IgD-negative memory B cell (primary cell): ENCODE measurements around the gene ZEB1. TPM values are rescaled to one million over a fixed set of nuclear protein-coding genes. Genes with fewer than 3 reads are reported as not detected.
"Not testable (repeated sequence)": the region's sequence is repeated elsewhere in the genome, so short reads cannot be mapped to it uniquely, and the experiment has no call there.

Experiments used
- H3K27ac Mint-ChIP-seq, 3 donors: one replicate each; pipeline ENCODE4 v1.8.0; 2020 to 2022; ENCODE audit warnings: mild to moderate bottlenecking in 3 of 3, mixed read lengths in 3 of 3, moderate library complexity in 1 of 3
- H3K27me3 Mint-ChIP-seq: one replicate; pipeline ENCODE4 v1.8.0; 2021; ENCODE audit warnings: mixed read lengths
- H3K36me3 Mint-ChIP-seq: one replicate; pipeline ENCODE4 v1.8.0; 2020; ENCODE audit warnings: mild to moderate bottlenecking, mixed read lengths
- H3K4me1 Mint-ChIP-seq, 3 donors: one replicate each; pipeline ENCODE4 v1.8.0; 2020 to 2022; ENCODE audit warnings: mixed read lengths in 3 of 3, mild to moderate bottlenecking in 1 of 3
- H3K4me3 Mint-ChIP-seq, 4 donors: one replicate each; pipeline ENCODE4 v1.8.0; 2020 to 2022; ENCODE audit warnings: mild to moderate bottlenecking in 4 of 4, mixed read lengths in 4 of 4, moderate library complexity in 3 of 4
- H3K9me3 Mint-ChIP-seq, 3 donors: one replicate each; pipeline ENCODE4 v1.8.0; 2020 to 2021; ENCODE audit warnings: mixed read lengths in 3 of 3, mild to moderate bottlenecking in 1 of 3
- polyA plus RNA-seq: library from polyadenylated mRNA; unstranded; fragments of 300-500 nt; fragmentation: Illumina TruSeq; gene quantifications from one replicate; pipeline ENCODE4 v1.2.3, GENCODE V29; 2021

ZEB1 gene
- polyA plus RNA-seq, 1 donor from 2014 or later: 32.2 TPM

GRCh38 chr10:31404640-31405039 lies 85.6 kb downstream of the ZEB1 start:
- Mint-ChIP-seq H3K27ac (no peak overlapping the region), H3K9me3 (peaks cover 0 to 4% (median 2%) of the 10 kb centered on the region in 3 donors), H3K4me3 (peak overlapping the region in 1 of 4 donors; percentile 20), H3K27me3 (no peaks in the 10 kb centered on the region), H3K36me3 (peaks cover 3% of the 10 kb centered on the region), H3K4me1 (peaks cover 6 to 23% (median 11%) of the 10 kb centered on the region in 3 donors)

GRCh38 chr10:31405829-31406228 lies 86.8 kb downstream of the ZEB1 start:
- not testable (repeated sequence) for H3K9me3 Mint-ChIP-seq, H3K27me3 Mint-ChIP-seq, H3K36me3 Mint-ChIP-seq, H3K27ac Mint-ChIP-seq
- H3K4me3 Mint-ChIP-seq: peak overlapping the region in 1 of 4 donors; percentile 28
- peaks cover 6 to 20% (median 8%) of the 10 kb centered on the region in 3 donors for H3K4me1 Mint-ChIP-seq

GRCh38 chr10:31412397-31412796 lies 93.4 kb downstream of the ZEB1 start:
- Mint-ChIP-seq H3K9me3 (peaks cover 0 to 11% (median 1%) of the 10 kb centered on the region in 3 donors), H3K36me3 (peaks cover 10% of the 10 kb centered on the region), H3K4me3 (peak overlapping the region in 1 of 4 donors; percentile 49), H3K4me1 (peaks cover 19 to 27% (median 24%) of the 10 kb centered on the region in 3 donors)
- not testable (repeated sequence) for H3K27me3 Mint-ChIP-seq, H3K27ac Mint-ChIP-seq

- Mint-ChIP-seq H3K27me3 (no peaks in the 10 kb centered on the region), H3K36me3 (peaks cover 10% of the 10 kb centered on the region), H3K9me3 (peaks cover 0 to 11% (median 1%) of the 10 kb centered on the region in 3 donors), H3K4me1 (peaks cover 25 to 33% (median 27%) of the 10 kb centered on the region in 3 donors), H3K4me3 (no peak overlapping the region), H3K27ac (peak overlapping the region in 1 of 3 donors; percentile 1)
Measured at GRCh38 chr10:31413325-31413724, 94.3 kb downstream of the ZEB1 start.

GRCh38 chr10:31418481-31418880 lies 99.5 kb downstream of the ZEB1 start:
- H3K4me1 Mint-ChIP-seq: peaks cover 33 to 62% (median 52%) of the 10 kb centered on the region in 3 donors
- no peaks in the 10 kb centered on the region for H3K9me3 Mint-ChIP-seq
- no peak overlapping the region for H3K4me3 Mint-ChIP-seq
- H3K27me3 Mint-ChIP-seq: no peaks in the 10 kb centered on the region
- peaks cover 5% of the 10 kb centered on the region for H3K36me3 Mint-ChIP-seq
- H3K27ac Mint-ChIP-seq: peak overlapping the region in 1 of 3 donors; percentile 31

- Mint-ChIP-seq H3K27me3 (no peaks in the 10 kb centered on the region), H3K9me3 (no peaks in the 10 kb centered on the region), H3K27ac (peak overlapping the region in 1 of 3 donors; percentile 31), H3K4me1 (peaks cover 31 to 64% (median 53%) of the 10 kb centered on the region in 3 donors), H3K36me3 (peaks cover 5% of the 10 kb centered on the region), H3K4me3 (no peak overlapping the region)
Measured at GRCh38 chr10:31419394-31420063, 100.5 kb downstream of the ZEB1 start.

- peak overlapping the region in 1 of 3 donors; percentile 17 for H3K27ac Mint-ChIP-seq
- H3K4me1 Mint-ChIP-seq: peaks cover 33 to 73% (median 63%) of the 10 kb centered on the region in 3 donors
- H3K36me3 Mint-ChIP-seq: peaks cover 5% of the 10 kb centered on the region
- H3K9me3 Mint-ChIP-seq: no peaks in the 10 kb centered on the region
- no peaks in the 10 kb centered on the region for H3K27me3 Mint-ChIP-seq
- no peak overlapping the region for H3K4me3 Mint-ChIP-seq
Measured at GRCh38 chr10:31421322-31421721, 102.3 kb downstream of the ZEB1 start.

- Mint-ChIP-seq H3K27me3 (no peaks in the 10 kb centered on the region), H3K4me1 (peaks cover 32 to 66% (median 59%) of the 10 kb centered on the region in 3 donors), H3K4me3 (no peak overlapping the region), H3K27ac (peak overlapping the region in 1 of 3 donors; percentile 53), H3K9me3 (no peaks in the 10 kb centered on the region), H3K36me3 (peaks cover 3% of the 10 kb centered on the region)
Measured at GRCh38 chr10:31422634-31423033, 103.6 kb downstream of the ZEB1 start.

GRCh38 chr10:31424473-31424872 lies 105.5 kb downstream of the ZEB1 start:
- Mint-ChIP-seq H3K36me3 (peaks cover 5% of the 10 kb centered on the region), H3K9me3 (no peaks in the 10 kb centered on the region), H3K4me1 (peaks cover 33 to 69% (median 64%) of the 10 kb centered on the region in 3 donors), H3K4me3 (no peak overlapping the region), H3K27ac (no peak overlapping the region), H3K27me3 (no peaks in the 10 kb centered on the region)

GRCh38 chr10:31426401-31426800 lies 107.4 kb downstream of the ZEB1 start:
- H3K27me3 Mint-ChIP-seq: no peaks in the 10 kb centered on the region
- peaks cover 5% of the 10 kb centered on the region for H3K36me3 Mint-ChIP-seq
- H3K27ac Mint-ChIP-seq: no peak overlapping the region
- peaks cover 26 to 53% (median 49%) of the 10 kb centered on the region in 3 donors for H3K4me1 Mint-ChIP-seq
- no peaks in the 10 kb centered on the region for H3K9me3 Mint-ChIP-seq
- H3K4me3 Mint-ChIP-seq: peak overlapping the region in 2 of 4 donors; percentile 10 to 63

- not testable (repeated sequence) for H3K9me3 Mint-ChIP-seq, H3K27me3 Mint-ChIP-seq, H3K36me3 Mint-ChIP-seq, H3K4me3 Mint-ChIP-seq
- Mint-ChIP-seq H3K27ac (peak overlapping the region in 1 of 3 donors; percentile 10), H3K4me1 (peaks cover 26 to 45% (median 45%) of the 10 kb centered on the region in 3 donors)
Measured at GRCh38 chr10:31427334-31427733, 108.3 kb downstream of the ZEB1 start.

- not testable (repeated sequence) for H3K27me3 Mint-ChIP-seq, H3K4me3 Mint-ChIP-seq, H3K9me3 Mint-ChIP-seq, H3K36me3 Mint-ChIP-seq, H3K27ac Mint-ChIP-seq
- H3K4me1 Mint-ChIP-seq: peaks cover 23 to 38% (median 35%) of the 10 kb centered on the region in 3 donors
Measured at GRCh38 chr10:31428499-31428898, 109.5 kb downstream of the ZEB1 start.

- Mint-ChIP-seq H3K4me1 (peaks cover 16 to 33% (median 28%) of the 10 kb centered on the region in 3 donors), H3K27me3 (no peaks in the 10 kb centered on the region), H3K27ac (no peak overlapping the region), H3K9me3 (peaks cover 0 to 4% (median 3%) of the 10 kb centered on the region in 3 donors), H3K4me3 (no peak overlapping the region), H3K36me3 (peaks cover 8% of the 10 kb centered on the region)
Measured at GRCh38 chr10:31431021-31431420, 112.0 kb downstream of the ZEB1 start.

- Mint-ChIP-seq H3K4me1 (peaks cover 4 to 14% (median 6%) of the 10 kb centered on the region in 3 donors), H3K4me3 (no peak overlapping the region), H3K27ac (no peak overlapping the region), H3K27me3 (no peaks in the 10 kb centered on the region), H3K9me3 (peaks cover 3 to 19% (median 6%) of the 10 kb centered on the region in 3 donors), H3K36me3 (peaks cover 4% of the 10 kb centered on the region)
Measured at GRCh38 chr10:31437959-31438358, 118.9 kb downstream of the ZEB1 start.

- H3K27ac Mint-ChIP-seq: no peak overlapping the region
- no peaks in the 10 kb centered on the region for H3K27me3 Mint-ChIP-seq
- peaks cover 3 to 6% (median 5%) of the 10 kb centered on the region in 3 donors for H3K9me3 Mint-ChIP-seq
- H3K36me3 Mint-ChIP-seq: peaks cover 3% of the 10 kb centered on the region
- peaks cover 7 to 20% (median 10%) of the 10 kb centered on the region in 3 donors for H3K4me1 Mint-ChIP-seq
- peak overlapping the region in 1 of 4 donors; percentile 65 for H3K4me3 Mint-ChIP-seq
Measured at GRCh38 chr10:31451766-31452165, 132.8 kb downstream of the ZEB1 start.

GRCh38 chr10:31456468-31456867 lies 137.5 kb downstream of the ZEB1 start:
- H3K4me3 Mint-ChIP-seq: no peak overlapping the region
- peaks cover 6 to 26% (median 11%) of the 10 kb centered on the region in 3 donors for H3K4me1 Mint-ChIP-seq
- H3K27ac Mint-ChIP-seq: no peak overlapping the region
- no peaks in the 10 kb centered on the region for H3K27me3 Mint-ChIP-seq
- H3K36me3 Mint-ChIP-seq: peaks cover 5% of the 10 kb centered on the region
- H3K9me3 Mint-ChIP-seq: peaks cover 3 to 9% (median 7%) of the 10 kb centered on the region in 3 donors
